IMR-90 (cell line): ENCODE data around the gene FUT2. TPM values are rescaled to one million over a fixed set of nuclear protein-coding genes. Genes with fewer than 3 reads are reported as not detected.
A peak's percentile ranks its signal among the peaks of the same experiment; 100 is the strongest.

ENCODE experiments used
- ATAC-seq: fragments of 200-7000 bp; cut with Tn5 transposase; 2 replicates; pipeline ENCODE4 v1.9.1; 2020; ENCODE audit warnings: low read depth, mild to moderate bottlenecking, moderate library complexity
- BruUV-seq: library from RNA; stranded (reverse); fragments of 400-500 nt; replicated peaks from 2 replicates; lab custom pipeline; 2021; lab: Mats Ljungman, UMichigan
- CTCF ChIA-PET: fragments of 300-600 bp; formaldehyde crosslinking; extraction: SDS; loops from one replicate; lab custom pipeline; 2021; ENCODE audit warnings: antibody characterized with exemption; lab: Yijun Ruan, JAX
- POLR2A ChIA-PET: fragments of 300-600 bp; sonication (Branson Sonifier 250); formaldehyde crosslinking; loops from one replicate; lab custom pipeline; 2022; ENCODE audit warnings: antibody characterized with exemption; ENCODE audit not compliant: unreplicated experiment; lab: Charles Lee
- DNase-seq: peaks from one replicate; pipeline ENCODE4 v3.0.0; 2013
- H2AFZ ChIP-seq: replicated peaks from 2 replicates; pipeline ENCODE3; 2013; ENCODE audit warnings: low read length, mild to moderate bottlenecking; ENCODE audit not compliant: poor library complexity
- H2AK5ac ChIP-seq: 2 replicates; pipeline ENCODE4 v1.6.1; 2013; ENCODE audit warnings: low read depth, low read length, inconsistent platforms
- H2AK9ac ChIP-seq: replicated peaks from 2 replicates; pipeline ENCODE3; 2013; ENCODE audit warnings: mild to moderate bottlenecking, low read depth, low read length, moderate library complexity; ENCODE audit not compliant: poor library complexity
- H2BK120ac ChIP-seq: 2 replicates; pipeline ENCODE4 v1.6.1; 2013; ENCODE audit warnings: low read depth, low read length, inconsistent platforms
- H2BK15ac ChIP-seq: 3 replicates; pipeline ENCODE4 v1.6.1; 2013; ENCODE audit warnings: low read depth, low read length, inconsistent platforms
- H2BK20ac ChIP-seq: 2 replicates; pipeline ENCODE4 v1.6.1; 2013; ENCODE audit warnings: low read depth, mild to moderate bottlenecking, inconsistent platforms, low read length, moderate library complexity
- H2BK5ac ChIP-seq: 2 replicates; pipeline ENCODE4 v1.6.1; 2013; ENCODE audit warnings: mild to moderate bottlenecking, low read depth, low read length, inconsistent platforms; ENCODE audit not compliant: poor library complexity, severe bottlenecking
- H3K14ac ChIP-seq: replicated peaks from 2 replicates; pipeline ENCODE4 v1.6.1; 2013; ENCODE audit warnings: low read depth, low read length, inconsistent platforms
- H3K18ac ChIP-seq: 2 replicates; pipeline ENCODE4 v1.6.1; 2013; ENCODE audit warnings: low read depth, low read length, control low read depth
- H3K23ac ChIP-seq: 2 replicates; pipeline ENCODE4 v1.6.1; 2013; ENCODE audit warnings: low read depth, low read length, inconsistent platforms
- H3K27ac ChIP-seq: 2 replicates; pipeline ENCODE4 v1.5.1; 2013; ENCODE audit warnings: mild to moderate bottlenecking, control low read depth, low read length; ENCODE audit not compliant: insufficient read depth
- H3K27me3 ChIP-seq: 2 replicates; pipeline ENCODE4 v1.6.1; 2013; ENCODE audit warnings: low read length; ENCODE audit not compliant: control insufficient read depth, insufficient read depth
- H3K36me3 ChIP-seq: 2 replicates; pipeline ENCODE4 v1.6.1; 2013; ENCODE audit warnings: low read length, mixed read lengths; ENCODE audit not compliant: control insufficient read depth, insufficient read depth
- H3K4ac ChIP-seq: 2 replicates; pipeline ENCODE4 v1.6.1; 2013; ENCODE audit warnings: low read depth, low read length, inconsistent platforms
- H3K4me1 ChIP-seq: 2 replicates; pipeline ENCODE4 v1.6.1; 2013; ENCODE audit warnings: low read length, mixed read lengths; ENCODE audit not compliant: control insufficient read depth, insufficient read depth
- H3K4me2 ChIP-seq: 2 replicates; pipeline ENCODE4 v1.6.1; 2013; ENCODE audit warnings: low read depth, mild to moderate bottlenecking, control low read depth, low read length, moderate library complexity
- H3K4me3 ChIP-seq: 2 replicates; pipeline ENCODE4 v1.5.1; 2013; ENCODE audit warnings: low read depth, mild to moderate bottlenecking, control low read depth, low read length, moderate library complexity; ENCODE audit not compliant: insufficient read depth
- H3K56ac ChIP-seq: 2 replicates; pipeline ENCODE4 v1.6.1; 2013; ENCODE audit warnings: low read length, inconsistent platforms; ENCODE audit not compliant: insufficient read depth; ENCODE audit errors: extremely low read depth
- H3K79me1 ChIP-seq, 2 experiments: 2 replicates each; pipeline ENCODE4 v1.6.1; 2013; ENCODE audit warnings: low read length in 2 of 2, inconsistent platforms in 1 of 2, low read depth in 1 of 2
- H3K9ac ChIP-seq: 2 replicates; pipeline ENCODE4 v1.6.1; 2013; ENCODE audit warnings: low read depth, low read length, control low read depth
- H3K9me1 ChIP-seq: 2 replicates; pipeline ENCODE4 v1.6.1; 2013; ENCODE audit warnings: low read length, inconsistent platforms; ENCODE audit not compliant: insufficient read depth
- H3K9me3 ChIP-seq: 2 replicates; pipeline ENCODE4 v1.6.1; 2013; ENCODE audit warnings: low read length; ENCODE audit not compliant: control insufficient read depth, insufficient read depth
- H4K20me1 ChIP-seq: 2 replicates; pipeline ENCODE4 v1.6.1; 2013; ENCODE audit warnings: low read length, inconsistent platforms; ENCODE audit not compliant: insufficient read depth
- H4K5ac ChIP-seq: 2 replicates; pipeline ENCODE4 v1.6.1; 2013; ENCODE audit warnings: mild to moderate bottlenecking, low read depth, low read length, control low read depth
- H4K8ac ChIP-seq, 2 experiments: 2 replicates each; pipeline ENCODE4 v1.6.1; 2013; ENCODE audit warnings: low read depth in 2 of 2, low read length in 2 of 2, control low read depth in 1 of 2, inconsistent platforms in 1 of 2
- H4K91ac ChIP-seq: 2 replicates; pipeline ENCODE4 v1.6.1; 2013; ENCODE audit warnings: low read depth, low read length, inconsistent platforms; ENCODE audit not compliant: insufficient read depth
- BHLHE40 ChIP-seq: fragments of 150-350 bp; IDR thresholded peaks from 2 replicates; pipeline ENCODE4 v1.6.1; 2016; ENCODE audit warnings: mild to moderate bottlenecking, low read depth, low read length
- CEBPB ChIP-seq: IDR thresholded peaks from 2 replicates; pipeline ENCODE4 v1.6.1; 2012; ENCODE audit warnings: low read depth, low read length, improper control_type of control experiment
- CHD1 ChIP-seq: IDR thresholded peaks from 2 replicates; pipeline ENCODE4 v1.6.1; 2012; ENCODE audit warnings: low read depth, low read length, improper control_type of control experiment
- FOS ChIP-seq: fragments of 150-350 bp; IDR thresholded peaks from 2 replicates; pipeline ENCODE4 v1.6.1; 2016; ENCODE audit warnings: low read depth, low read length
- MAFK ChIP-seq: IDR thresholded peaks from 2 replicates; pipeline ENCODE4 v1.6.1; 2012; ENCODE audit warnings: low read depth, low read length, improper control_type of control experiment
- MAZ ChIP-seq: IDR thresholded peaks from 2 replicates; pipeline ENCODE4 v1.6.1; 2012; ENCODE audit warnings: low read depth, mild to moderate bottlenecking, low read length, improper control_type of control experiment, moderate library complexity, borderline replicate concordance
- MXI1 ChIP-seq: IDR thresholded peaks from 2 replicates; pipeline ENCODE4 v1.6.1; 2012; ENCODE audit warnings: low read depth, mild to moderate bottlenecking, low read length, moderate library complexity, borderline replicate concordance
- NFE2L2 ChIP-seq: fragments of 150-350 bp; IDR thresholded peaks from 2 replicates; pipeline ENCODE4 v1.6.1; 2016; ENCODE audit warnings: low read depth, mild to moderate bottlenecking, low read length
- POLR2A ChIP-seq: IDR thresholded peaks from 2 replicates; pipeline ENCODE4 v1.6.1; 2012; ENCODE audit warnings: mild to moderate bottlenecking, low read depth, low read length
- RAD21 ChIP-seq: IDR thresholded peaks from 2 replicates; pipeline ENCODE4 v1.6.1; 2012; ENCODE audit warnings: low read length, improper control_type of control experiment
- RCOR1 ChIP-seq: IDR thresholded peaks from 2 replicates; pipeline ENCODE4 v1.6.1; 2012; ENCODE audit warnings: mild to moderate bottlenecking, low read length, improper control_type of control experiment; ENCODE audit not compliant: insufficient replicate concordance
- RFX5 ChIP-seq: IDR thresholded peaks from 2 replicates; pipeline ENCODE4 v1.8.0; 2012; ENCODE audit warnings: low read depth, mild to moderate bottlenecking, low read length, moderate library complexity
- SMC3 ChIP-seq: fragments of 150-350 bp; IDR thresholded peaks from 2 replicates; pipeline ENCODE4 v1.6.1; 2016; ENCODE audit warnings: low read depth, mild to moderate bottlenecking, antibody characterized with exemption, low read length, moderate library complexity
- WGBS, 2 experiments: methylation state at CpG; one replicate each; pipeline versions ENCODE4 v1.1.5 to v1.1.7; 2013; ENCODE audit warnings: missing lambda C conversion rate in 2 of 2; ENCODE audit not compliant: insufficient read length in 1 of 2; ENCODE audit errors: extremely low coverage in 2 of 2; 5-methylcytosine and 5-hydroxymethylcytosine counted together
- dilution Hi-C: fragments of 300-500 bp; cut with HindIII; formaldehyde crosslinking; loops from one replicate; pipeline ENCODE4 v1.14.3; 2018; ENCODE audit warnings: low sequenced_read_pairs; ENCODE audit not compliant: unreplicated experiment
- in situ Hi-C: fragments of 300-500 bp; cut with MboI; formaldehyde crosslinking; loops from 3 replicates; pipeline ENCODE4 v1.14.3; 2019; ENCODE audit warnings: low sequenced_read_pairs, inconsistent platforms, mixed read lengths
- intact Hi-C: fragments of 100-400 bp; cut with micrococcal nuclease; formaldehyde crosslinking; loops from 2 replicates; pipeline ENCODE4 v1.10.0; 2022
- polyA plus RNA-seq, 3 experiments: library from polyadenylated mRNA; depleted of rRNA; stranded (reverse); fragments of >200 nt; gene quantifications; 2 replicates each; pipeline ENCODE4 v1.2.3, GENCODE V29; 2012; ENCODE audit warnings: low replicate concordance in 1 of 3
- total RNA-seq: library from RNA; depleted of rRNA; stranded (reverse); fragments of >200 nt; gene quantifications from 2 replicates; pipeline ENCODE4 v1.2.3, GENCODE V29; 2012
- TF ChIP-seq, protein P1 (sequence below): fragments of 150-350 bp; IDR thresholded peaks from 2 replicates; pipeline ENCODE4 v1.6.1; 2017; ENCODE audit warnings: mild to moderate bottlenecking, antibody characterized with exemption, low read length, low read depth
- TF ChIP-seq, protein P2 (sequence below): conservative IDR thresholded peaks from 2 replicates; pipeline ENCODE4 v1.5.1; 2012; ENCODE audit warnings: mild to moderate bottlenecking, low read depth, low read length, improper control_type of control experiment

Gene FUT2
- total and polyA plus RNA-seq, 2 of the 4 experiments (the other 2 are of a cell fraction): not detected

DNA sequence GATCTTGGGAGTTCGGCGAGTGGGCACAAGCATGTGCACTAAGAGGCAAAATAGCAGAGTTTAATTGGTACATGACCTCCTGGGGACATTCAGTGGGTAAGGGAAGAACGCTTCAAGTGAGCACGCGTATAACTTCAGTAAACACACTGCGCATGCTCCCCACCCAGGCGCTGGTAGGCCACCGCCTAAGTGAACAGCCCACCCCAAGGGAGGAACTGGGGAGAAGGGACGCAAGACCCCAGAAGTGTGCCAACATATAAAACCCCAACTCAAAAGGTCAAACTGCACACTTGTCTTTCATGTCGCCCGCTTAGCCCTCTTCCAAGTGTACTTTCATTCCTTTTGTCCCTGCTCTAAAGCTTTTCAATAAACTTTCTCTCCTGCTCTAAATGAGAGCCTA, 12.4 kb upstream of the FUT2 start:
- ATAC-seq: no peak
- 47% methylated on average over 4 of the region's 11 CpGs; no CpG with 5 or more reads in 1 of the 2 experiments for WGBS, 2 experiments
- in situ Hi-C loops (no loop called here), dilution Hi-C loops (no loop called here), intact Hi-C loops (no loop called here)
- H3K56ac ChIP-seq: no peak overlapping the region
- H3K4me1 ChIP-seq: peaks cover 3% of the 10 kb centered on the region; the same call in 1 of the 2 replicates
- H4K5ac ChIP-seq: no peak overlapping the region
- H3K79me1 ChIP-seq: no peaks in the 10 kb centered on the region
- H3K14ac ChIP-seq: no peak overlapping the region; the same call in 1 of the 2 replicates
- H3K9me3 ChIP-seq: no peaks in the 10 kb centered on the region
- H2BK20ac ChIP-seq: no peak overlapping the region
- no peak overlapping the region for H3K4me2 ChIP-seq
- H3K4me3 ChIP-seq: no peak overlapping the region
- H2BK120ac ChIP-seq: no peak overlapping the region
- H3K4ac ChIP-seq: no peak overlapping the region
- H3K27ac ChIP-seq: no peak overlapping the region
- no peak overlapping the region for H2AK5ac ChIP-seq
- no peaks in the 10 kb centered on the region for H3K36me3 ChIP-seq
- no peak overlapping the region for H3K18ac ChIP-seq
- peaks cover 6% of the 10 kb centered on the region; the same call in 1 of the 2 replicates for H4K20me1 ChIP-seq
- no peak for TF ChIP-seq POLR2A
- TF ChIP-seq, protein P1, sequence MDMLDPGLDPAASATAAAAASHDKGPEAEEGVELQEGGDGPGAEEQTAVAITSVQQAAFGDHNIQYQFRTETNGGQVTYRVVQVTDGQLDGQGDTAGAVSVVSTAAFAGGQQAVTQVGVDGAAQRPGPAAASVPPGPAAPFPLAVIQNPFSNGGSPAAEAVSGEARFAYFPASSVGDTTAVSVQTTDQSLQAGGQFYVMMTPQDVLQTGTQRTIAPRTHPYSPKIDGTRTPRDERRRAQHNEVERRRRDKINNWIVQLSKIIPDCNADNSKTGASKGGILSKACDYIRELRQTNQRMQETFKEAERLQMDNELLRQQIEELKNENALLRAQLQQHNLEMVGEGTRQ: no peak
- no peak for TF ChIP-seq FOS
- TF ChIP-seq, protein P2, sequence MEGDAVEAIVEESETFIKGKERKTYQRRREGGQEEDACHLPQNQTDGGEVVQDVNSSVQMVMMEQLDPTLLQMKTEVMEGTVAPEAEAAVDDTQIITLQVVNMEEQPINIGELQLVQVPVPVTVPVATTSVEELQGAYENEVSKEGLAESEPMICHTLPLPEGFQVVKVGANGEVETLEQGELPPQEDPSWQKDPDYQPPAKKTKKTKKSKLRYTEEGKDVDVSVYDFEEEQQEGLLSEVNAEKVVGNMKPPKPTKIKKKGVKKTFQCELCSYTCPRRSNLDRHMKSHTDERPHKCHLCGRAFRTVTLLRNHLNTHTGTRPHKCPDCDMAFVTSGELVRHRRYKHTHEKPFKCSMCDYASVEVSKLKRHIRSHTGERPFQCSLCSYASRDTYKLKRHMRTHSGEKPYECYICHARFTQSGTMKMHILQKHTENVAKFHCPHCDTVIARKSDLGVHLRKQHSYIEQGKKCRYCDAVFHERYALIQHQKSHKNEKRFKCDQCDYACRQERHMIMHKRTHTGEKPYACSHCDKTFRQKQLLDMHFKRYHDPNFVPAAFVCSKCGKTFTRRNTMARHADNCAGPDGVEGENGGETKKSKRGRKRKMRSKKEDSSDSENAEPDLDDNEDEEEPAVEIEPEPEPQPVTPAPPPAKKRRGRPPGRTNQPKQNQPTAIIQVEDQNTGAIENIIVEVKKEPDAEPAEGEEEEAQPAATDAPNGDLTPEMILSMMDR: no peak
- no peak for TF ChIP-seq BHLHE40
- no peak for TF ChIP-seq NFE2L2
- no peak for TF ChIP-seq SMC3
- no peak for TF ChIP-seq RFX5
- TF ChIP-seq RAD21: no peak
- no peak for TF ChIP-seq MAFK
- TF ChIP-seq MAZ: no peak
- TF ChIP-seq RCOR1: no peak
- TF ChIP-seq MXI1: no peak
- TF ChIP-seq CEBPB: no peak
- no peak for TF ChIP-seq CHD1
- ChIA-PET POLR2A (no interaction called here), CTCF (no interaction called here)
- H2BK15ac ChIP-seq: no peak overlapping the region
- H4K91ac ChIP-seq: no peak overlapping the region
- H2AK9ac ChIP-seq: no peak overlapping the region
- peaks cover 8% of the 10 kb centered on the region for H3K27me3 ChIP-seq
- BruUV-seq: no TSS peak
- no peak overlapping the region for H3K9ac ChIP-seq
- peak overlapping the region; percentile 74 for H2AFZ ChIP-seq
- peaks cover 7% of the 10 kb centered on the region for H3K9me1 ChIP-seq
- H2BK5ac ChIP-seq: no peak overlapping the region
- no peak overlapping the region for H3K23ac ChIP-seq
- peak; percentile 19 for DNase-seq
- peak overlapping the region in 1 of 2 experiments; percentile 63; a peak in 1 of 4 replicates for H4K8ac ChIP-seq
